Measurements from ENCODE around the gene AOC2.

DNA sequence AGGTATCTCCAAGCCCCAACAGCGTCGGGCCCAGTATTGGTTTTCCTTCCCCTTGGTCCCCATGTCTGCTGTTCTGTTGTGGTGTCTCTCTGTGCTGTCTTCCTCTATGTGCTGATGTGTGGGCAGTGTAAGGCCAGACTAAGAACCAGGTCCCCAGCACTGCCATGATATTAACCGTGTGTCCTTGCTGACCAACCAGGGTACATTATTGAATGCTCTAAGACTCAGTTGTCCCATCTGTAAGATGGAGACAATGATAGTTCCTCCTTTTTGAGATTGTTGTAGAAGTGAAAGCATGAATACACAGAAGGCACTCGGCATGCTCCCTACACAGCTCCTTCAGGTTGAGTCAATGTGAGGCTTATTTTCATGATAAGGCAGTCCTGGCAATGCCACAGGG is 27.3 kb downstream of the AOC2 start:
- TF ChIP-seq, protein P1, sequence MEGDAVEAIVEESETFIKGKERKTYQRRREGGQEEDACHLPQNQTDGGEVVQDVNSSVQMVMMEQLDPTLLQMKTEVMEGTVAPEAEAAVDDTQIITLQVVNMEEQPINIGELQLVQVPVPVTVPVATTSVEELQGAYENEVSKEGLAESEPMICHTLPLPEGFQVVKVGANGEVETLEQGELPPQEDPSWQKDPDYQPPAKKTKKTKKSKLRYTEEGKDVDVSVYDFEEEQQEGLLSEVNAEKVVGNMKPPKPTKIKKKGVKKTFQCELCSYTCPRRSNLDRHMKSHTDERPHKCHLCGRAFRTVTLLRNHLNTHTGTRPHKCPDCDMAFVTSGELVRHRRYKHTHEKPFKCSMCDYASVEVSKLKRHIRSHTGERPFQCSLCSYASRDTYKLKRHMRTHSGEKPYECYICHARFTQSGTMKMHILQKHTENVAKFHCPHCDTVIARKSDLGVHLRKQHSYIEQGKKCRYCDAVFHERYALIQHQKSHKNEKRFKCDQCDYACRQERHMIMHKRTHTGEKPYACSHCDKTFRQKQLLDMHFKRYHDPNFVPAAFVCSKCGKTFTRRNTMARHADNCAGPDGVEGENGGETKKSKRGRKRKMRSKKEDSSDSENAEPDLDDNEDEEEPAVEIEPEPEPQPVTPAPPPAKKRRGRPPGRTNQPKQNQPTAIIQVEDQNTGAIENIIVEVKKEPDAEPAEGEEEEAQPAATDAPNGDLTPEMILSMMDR (conservative IDR thresholded peaks at IDR 0.05; ENCODE audit: low read length), result no peak
- no peak for TF ChIP-seq EZH2phosphoT487 (IDR thresholded peaks at IDR 0.05; ENCODE audit: borderline replicate concordance)
